HG03060 (cell line): ENCODE results near the gene CRYBG2.
"Not testable (repeated sequence)": the region's sequence is repeated elsewhere in the genome, so short reads cannot be mapped to it uniquely, and the experiment has no call there.

Source experiments
- ATAC-seq: cut with Tn5 transposase; IDR thresholded peaks from one replicate; pipeline ENCODE4 v1.9.1; 2021; ENCODE audit warnings: low read depth, moderate number of reproducible peaks; ENCODE audit not compliant: unreplicated experiment

Gene CRYBG2

DNA sequence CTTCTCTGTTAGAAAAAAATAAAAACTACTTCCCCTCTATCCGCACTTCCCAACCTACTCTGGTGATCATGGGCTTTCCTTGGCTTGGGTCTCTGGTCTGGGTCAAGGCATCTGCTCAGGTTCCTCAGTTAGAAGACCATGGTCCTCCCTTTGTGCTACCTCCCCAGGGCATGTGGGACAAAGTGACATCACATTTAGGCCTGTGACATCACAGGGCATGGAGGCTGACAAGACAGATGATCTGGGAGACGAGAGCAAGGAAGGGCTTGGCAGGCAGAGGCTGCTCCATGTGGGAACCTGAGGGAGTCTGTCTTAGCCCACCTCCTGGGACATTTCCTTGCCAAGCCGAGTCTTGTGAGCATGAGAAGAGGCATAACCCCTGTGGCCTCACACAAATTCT lies 18.7 kb upstream of the CRYBG2 start, which contains the start of gene ZNF683:
ZNF683 (minus strand) TSS at position 140 of the 400 bp plus-strand sequence. CDS start 4,179 bp downstream, outside the sequence.
- not testable (repeated sequence) for ATAC-seq

DNA sequence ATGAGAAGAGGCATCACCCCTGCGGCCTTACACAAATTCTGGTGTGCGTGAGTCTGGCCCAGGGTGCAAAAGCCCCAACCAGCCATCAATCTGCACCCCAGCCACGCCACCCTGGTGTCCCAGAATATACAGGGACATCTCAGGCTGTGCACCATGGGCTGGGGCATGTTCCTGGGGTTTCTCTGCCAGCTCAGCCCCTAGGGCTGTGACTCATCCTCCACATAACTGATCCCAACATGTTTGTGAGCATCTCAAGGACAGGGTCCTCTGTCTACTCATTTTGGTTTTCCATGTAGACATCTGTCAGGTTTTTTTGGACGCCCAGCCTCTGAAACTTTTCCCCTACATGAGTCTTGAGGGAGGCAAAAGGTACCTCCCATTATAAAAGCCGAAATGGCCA lies 18.1 kb upstream of the CRYBG2 start:
- ATAC-seq = no peak

DNA sequence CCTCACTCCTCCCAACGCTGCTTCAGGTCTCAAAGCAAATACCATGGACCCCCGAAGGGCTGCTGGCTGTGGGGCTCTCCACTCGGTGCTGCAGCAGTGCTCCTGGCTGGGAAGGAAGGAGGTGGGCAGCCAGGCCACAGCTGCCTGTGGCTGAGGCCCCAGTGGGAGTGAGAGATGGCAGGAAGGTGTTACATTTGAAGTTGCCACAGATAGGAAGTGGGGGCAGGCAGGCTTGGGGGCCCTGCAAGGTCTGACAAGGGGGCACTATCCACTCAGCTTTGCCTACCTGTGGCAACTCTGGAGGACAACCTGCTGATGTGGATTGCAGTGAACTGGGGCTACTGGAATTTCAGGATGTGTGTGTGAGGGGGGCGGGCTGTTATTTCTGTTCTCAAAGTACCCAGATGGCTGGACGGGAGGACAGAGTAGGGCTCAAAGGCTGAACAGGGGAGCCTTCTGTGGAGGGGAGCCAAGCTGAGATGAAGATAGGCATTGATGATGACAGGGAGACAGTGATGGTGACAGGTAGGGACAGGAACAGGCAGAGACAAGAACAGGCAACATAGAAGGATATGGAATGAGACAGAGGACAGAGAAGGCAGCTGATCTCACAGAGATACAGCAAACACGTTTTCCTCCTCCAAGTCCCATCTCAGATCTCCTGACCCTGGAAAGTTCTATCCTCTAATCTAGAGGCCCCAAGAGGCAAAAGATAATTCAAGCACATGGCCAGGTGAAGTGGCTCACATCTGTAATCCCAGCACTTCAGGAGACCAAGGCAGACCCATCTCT lies 16.9 kb upstream of the CRYBG2 start:
- ATAC-seq = no peak

DNA sequence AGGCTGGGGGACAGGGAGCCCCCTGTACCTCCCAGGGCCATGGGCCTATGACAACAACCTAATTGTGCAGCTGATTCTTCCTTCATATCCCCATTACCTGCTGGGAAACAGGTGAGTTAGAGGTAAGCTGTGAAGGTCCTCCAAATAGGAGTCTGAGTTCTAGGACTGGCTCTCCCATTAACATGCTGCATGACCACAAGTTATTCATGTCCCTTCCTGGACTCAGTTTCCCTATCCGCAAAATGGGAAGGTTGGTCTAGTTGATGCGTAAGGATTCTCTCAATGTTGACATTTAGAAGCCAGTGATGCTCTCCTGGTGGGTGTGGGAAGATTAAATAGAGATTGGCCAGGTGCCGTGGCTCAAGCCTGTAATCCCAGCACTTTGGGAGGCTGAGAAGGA lies 14.6 kb upstream of the CRYBG2 start:
- ATAC-seq = no peak

DNA sequence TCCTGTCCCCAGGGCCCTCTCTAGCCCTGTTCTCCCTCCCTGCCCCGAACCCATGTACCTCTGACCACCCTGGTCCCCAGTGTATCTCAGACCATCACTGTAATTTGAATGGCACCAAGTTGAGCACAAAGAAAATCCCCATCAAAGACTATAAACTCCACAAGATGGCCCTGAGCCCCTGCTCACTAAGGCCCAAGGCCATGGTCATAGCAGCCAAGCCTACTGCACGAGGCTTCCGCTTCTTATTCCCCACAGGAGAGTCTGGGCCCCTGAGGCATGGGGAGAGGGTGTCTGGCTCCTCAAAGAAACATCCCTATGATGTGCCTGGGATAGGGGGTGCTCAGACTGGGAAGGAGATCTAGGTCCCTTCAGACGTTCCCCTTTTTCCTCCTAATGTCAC lies 14.1 kb upstream of the CRYBG2 start:
- ATAC-seq = no peak

DNA sequence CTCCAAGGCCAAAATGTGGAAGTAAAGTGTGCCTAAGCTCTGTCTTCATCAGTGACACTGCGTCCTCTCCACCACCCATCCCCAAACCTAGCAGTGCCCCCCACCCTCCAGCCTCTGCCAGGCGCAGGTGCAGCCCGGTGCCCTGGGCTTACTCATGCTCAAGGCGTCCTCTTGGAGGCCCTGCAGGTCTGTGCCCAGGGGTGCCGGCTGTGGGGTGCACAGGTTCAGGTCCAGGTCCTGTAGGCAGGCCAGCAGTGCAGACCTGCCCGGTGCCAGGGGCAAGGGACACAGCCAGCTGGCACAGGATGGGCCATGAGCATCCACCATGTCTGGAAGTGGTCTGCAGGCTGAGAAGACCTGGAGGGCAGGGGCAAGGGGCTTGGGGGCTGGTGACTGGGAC lies 13.5 kb upstream of the CRYBG2 start:
- ATAC-seq = no peak

DNA sequence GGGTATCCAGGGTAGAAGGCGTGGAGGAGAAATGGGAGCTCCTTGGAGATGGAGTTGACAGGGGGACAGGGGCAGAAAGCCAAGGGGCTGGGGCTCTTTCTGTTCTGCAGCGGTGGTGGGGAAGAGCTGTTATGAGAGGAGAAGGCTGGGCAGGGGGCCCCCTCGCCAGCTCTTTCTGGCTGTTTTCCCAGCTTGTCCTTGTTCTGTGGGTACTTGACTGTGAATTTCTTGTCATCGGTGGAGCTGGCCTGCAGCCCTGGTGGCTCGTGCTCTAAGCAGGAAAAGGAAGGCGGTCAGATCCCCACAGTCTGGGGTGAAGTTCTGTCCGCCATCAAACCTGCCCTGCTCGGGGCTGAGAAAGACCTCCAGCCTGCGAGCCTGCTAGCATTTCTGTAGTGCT lies 11.0 kb upstream of the CRYBG2 start:
- ATAC-seq = no peak

- ATAC-seq = no peak
Observed at GRCh38 chr1:26363549-26364448, 9.9 kb upstream of the CRYBG2 start.

DNA sequence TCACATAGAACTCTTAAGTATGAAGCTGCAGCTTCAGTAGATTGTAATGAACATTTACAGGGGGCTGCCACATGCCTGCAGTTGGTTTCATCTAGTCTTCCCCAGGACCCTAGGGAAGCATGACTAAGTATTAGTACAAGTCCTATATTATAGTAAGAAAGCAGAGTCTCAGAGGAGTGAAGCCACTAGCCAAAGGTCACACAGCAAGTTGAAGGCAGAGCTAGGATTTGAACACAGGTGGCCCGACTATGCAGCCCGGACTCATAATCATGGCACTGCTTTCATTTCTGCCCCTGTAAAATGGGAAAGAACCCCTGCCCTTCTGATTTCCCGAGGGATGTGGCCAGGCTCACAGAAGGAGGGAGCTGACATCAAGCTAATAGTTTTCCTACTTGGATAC lies 8.4 kb upstream of the CRYBG2 start:
- ATAC-seq = no peak

DNA sequence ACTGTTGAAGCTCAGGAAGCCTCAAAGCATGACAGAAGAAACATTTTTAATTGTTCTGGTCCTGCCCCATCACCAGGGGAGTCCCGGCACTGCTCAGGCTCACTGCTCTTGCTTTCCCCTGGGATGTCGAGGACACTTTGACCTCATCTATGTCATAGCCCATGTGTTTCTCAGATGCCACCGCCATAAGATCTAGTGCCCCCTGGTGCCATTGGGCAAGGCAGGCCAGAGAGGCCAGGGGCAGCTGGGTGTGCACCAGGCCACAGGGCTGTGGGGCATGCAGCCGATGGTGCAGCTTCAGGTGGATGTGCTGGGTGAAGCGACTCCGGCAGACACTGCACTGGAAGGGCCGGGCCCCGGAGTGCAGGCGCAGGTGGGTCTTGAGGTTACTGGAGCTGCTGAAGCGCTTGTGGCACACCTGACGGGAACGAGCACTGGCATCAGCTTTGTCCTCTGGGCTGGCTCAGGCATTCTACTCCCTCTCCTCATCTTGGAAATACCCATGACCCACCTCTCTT lies 7.7 kb upstream of the CRYBG2 start:
- ATAC-seq = no peak

DNA sequence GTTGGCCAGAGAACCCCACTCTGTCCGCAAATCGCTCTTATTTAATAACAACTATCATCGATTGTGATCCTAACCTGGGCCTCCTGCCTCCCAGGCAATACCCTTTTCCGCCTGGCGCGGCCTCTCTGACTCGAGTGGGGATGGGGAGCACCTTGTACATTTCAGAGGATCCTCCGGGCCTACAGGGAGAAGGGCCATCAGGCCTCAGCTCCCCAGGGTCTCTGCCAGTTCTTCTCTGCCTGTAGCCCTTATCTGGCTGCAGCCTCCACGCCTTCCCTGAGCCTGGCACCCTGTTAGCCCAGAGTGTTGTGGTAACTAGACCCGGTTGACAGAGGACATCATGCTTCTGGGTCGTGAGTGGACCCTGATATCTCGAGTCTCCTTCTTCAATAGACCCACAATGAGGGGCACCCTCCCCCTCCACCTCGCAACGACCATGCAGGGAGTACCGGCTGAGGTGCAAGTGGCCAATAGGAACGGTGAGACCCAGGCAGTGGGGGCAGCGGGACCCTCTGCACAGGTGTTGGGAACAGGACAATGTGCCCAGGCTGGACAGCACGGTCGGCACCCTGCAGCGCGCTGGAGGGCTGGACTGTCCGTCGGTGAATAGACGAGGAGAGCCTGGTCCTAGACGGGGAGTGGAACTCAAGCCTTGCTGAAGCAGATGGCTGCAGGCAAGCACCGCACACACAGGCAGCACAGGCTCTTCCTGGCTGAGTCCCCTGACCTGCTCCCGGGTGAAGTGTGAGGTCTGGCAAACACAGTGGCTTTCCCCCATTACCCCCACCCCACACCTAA lies 7.1 kb upstream of the CRYBG2 start:
- ATAC-seq = no peak

DNA sequence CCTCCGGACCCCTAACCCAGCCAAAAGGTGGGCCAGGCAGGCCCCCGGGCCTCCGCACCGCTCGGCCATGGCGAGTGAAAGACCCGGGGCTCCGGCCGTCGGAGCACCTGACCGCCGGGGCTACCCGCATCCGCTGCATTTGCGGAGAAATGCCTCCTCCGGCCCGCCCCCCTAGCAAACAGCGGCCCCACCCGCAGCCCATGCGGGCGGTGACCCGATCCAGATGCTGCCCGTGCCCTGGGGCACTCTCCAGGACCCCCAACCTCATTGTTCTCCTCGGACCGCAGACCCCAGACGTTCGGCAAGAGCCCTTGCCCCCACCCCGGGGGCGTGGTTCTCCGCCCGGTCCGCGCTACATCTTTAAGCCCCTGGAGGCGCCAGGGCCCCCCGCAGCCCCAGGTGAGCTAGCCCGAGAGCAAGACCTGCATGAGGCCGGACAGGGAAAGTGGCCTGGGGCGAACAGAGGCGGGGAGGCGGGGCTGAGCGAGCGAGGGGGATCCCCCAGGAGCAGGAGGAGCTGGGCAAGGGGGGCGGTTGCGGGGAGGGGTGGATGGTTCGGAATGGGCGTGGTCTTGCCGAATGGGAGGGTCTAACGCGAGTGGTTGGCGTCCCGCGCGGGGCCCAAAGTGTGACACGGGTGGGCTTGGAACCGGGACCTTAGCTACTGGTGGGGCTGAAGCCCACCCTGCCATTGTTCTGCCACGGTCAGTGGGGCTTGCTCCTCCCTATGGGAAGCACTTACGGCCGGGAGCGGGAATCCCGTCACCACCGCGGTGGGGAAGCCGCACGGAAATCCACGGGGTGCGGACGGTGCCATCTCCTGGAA lies 6.3 kb upstream of the CRYBG2 start:
- ATAC-seq = no peak

DNA sequence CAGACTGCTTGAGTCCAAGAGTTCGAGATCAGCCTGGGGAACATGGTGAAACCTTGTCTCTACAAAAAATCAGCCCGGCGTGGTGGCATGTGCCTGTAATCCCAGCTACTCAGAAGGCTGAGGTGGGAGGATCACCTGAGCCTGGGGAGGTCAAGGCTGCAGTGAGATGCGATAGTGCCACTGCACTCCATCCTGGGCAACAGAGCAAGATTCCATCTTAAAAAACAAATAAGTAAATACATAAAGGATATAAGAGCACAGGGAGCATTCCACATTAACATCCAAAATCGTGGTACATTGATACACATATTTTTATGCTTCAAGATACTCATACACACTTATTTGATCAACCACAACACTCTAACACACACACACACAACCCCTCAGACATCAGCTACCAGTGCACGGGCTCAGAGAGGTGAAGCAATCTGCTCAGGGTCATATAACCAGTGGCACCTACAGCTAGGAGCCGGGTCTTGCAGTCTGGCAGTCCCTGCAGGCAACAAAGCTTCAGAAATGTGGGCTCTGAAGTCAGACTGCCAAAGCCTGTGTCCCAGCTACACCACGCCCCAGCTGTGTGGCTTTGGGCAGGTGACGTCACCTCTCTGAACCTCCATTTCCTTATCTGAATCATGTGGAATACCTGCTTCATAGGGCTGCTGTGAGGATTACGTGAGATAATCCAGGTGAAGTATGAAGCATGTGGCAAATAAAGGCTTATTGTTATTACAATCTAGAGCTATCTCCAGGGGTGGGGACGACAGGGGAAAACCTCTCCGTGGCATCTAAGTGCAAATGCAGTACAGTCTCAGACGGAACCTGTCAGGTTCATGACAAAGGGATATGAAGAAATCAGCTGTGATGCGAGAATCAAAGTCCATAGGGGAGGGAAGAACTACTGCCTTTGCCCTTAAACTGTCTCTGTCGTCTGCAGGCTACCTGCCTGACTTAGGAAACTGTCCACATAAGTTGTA lies 4.8 kb upstream of the CRYBG2 start:
- ATAC-seq = no peak

- no peak for ATAC-seq
Observed at GRCh38 chr1:26357121-26357602, 3.2 kb upstream of the CRYBG2 start.

- ATAC-seq = no peak
Observed at GRCh38 chr1:26356106-26356505, 2.2 kb upstream of the CRYBG2 start.

DNA sequence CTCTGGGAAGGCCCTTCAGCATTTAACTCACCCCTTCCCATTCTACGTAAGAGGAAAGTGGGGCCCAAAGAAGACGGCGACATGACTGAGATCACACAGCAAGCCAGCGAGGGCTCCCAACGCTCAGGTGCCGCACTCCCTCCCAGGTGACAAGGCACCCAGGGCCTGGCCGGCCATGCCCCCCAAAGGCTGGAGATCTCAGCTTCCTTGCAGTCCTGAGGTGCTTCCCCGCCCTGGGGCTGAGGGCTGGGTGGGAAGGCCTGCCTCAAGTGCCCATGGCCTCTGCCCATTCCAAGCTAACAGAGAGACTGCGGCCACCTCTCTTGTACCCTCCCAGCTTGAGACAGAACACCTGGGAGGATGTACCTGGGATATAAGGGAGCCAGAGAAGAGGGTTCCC lies 1.0 kb upstream of the CRYBG2 start:
- no peak for ATAC-seq

DNA sequence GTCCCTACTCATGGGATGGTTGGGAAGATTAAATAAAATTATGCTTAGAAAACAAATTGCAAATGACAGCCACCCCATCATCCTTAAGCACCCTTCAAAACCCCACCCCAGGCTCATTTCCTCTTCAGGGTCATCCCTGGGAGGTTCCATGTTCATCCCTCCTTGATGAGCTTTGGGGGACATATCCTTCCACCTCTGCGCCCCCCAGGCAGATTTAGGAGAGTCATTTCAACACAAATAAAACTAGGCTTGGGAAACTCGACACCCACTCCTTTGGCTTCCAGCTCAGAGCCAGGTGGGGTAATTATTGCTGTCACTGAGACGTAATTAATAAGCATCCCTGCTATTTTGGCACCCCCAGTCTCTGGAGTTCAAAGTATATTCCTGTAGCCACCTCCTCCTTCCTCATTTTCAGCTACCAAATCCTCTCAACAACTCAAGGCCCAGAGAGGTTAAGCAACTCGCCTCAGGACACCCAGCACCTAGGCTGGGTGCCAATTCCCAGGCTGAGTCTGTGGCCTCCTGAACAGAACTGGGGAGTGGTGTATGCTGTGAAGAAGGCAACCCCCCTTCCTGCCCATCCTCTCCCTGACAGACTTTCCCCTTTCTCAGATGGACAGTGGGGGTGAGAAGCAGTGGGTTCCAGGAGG lies 595 bp downstream of the CRYBG2 start:
- no peak for ATAC-seq

DNA sequence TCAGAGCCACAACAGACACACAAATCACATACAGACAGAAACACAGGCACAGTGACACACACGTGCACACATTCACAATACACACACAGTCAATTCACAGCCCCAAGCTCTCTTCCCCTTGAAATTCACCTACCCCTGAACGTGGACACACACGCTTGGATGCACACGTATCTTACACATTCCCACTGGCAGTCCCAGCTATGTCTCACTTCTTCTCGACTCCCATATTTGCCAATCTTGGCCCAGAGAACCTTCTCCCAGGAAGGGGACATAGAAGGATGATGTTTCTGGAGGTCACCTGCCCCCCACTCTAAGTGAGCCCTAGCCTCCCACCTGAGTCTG lies 1.6 kb downstream of the CRYBG2 start:
- ATAC-seq = no peak
